ENCODE measurements around the gene TP53I13. TPM values are rescaled to one million over a fixed set of nuclear protein-coding genes. Genes with fewer than 3 reads are reported as not detected.

TP53I13 gene
- total and polyA plus RNA-seq, 2 of the 13 experiments (the other 11 are each of a cell fraction or from before 2014, with no cell fraction given) = 16.9 to 25.7 TPM

DNA sequence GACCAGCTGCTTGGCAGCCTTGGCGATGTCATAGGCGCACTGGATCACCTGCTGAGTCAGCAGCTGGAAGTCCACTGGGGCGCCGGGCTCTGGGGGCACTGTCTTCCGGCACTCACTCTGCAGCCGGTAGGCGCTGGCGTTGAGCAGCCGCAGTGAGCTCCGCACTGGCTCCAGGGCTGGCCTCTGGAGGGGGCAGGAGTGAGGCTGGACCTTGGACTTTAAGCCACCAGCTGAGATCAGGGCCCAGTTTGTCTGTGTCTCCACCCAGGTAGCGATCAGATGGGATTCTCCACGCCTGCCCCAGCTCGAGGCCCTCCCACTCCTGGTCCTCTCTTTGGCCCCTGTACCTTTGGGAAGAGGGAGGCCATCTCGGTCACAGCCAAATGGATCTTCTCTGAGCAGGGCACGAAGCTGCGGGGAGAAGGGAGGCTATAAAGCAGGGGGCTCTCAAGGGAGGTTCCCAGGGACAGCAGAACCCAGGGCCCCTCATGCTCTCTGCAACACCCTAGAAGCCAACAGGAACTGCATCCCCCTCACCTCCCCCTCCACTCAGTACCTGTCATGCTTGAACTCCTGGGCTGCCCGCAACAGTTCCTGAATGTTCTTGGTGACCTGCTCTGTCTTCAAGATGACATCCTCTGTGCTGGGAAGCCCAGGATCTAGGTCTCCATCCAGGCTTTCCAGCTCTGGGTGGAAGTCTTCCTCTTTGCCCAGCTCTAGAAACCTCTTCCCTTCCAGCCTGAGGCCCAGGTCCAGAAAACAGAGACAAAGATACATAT lies 6.4 kb downstream of the TP53I13 start (continued):
- TF ChIP-seq ZBED4 (CRISPR knock-in tag; IDR thresholded peaks at IDR 0.05; ENCODE audit: borderline replicate concordance) = peak; percentile 88; the same call in 1 of the 2 replicates
- no peak for TF ChIP-seq PCBP2 (optimal IDR thresholded peaks at IDR 0.05; ENCODE audit: low read depth, low read length, poor library complexity, severe bottlenecking)
- no peak for TF ChIP-seq ZNF451 (CRISPR knock-in tag; IDR thresholded peaks at IDR 0.05)
- peak; percentile 98 for TF ChIP-seq HNF4G (IDR thresholded peaks at IDR 0.05; ENCODE audit: borderline replicate concordance, low read depth, low read length)
- TF ChIP-seq HNF4G (CRISPR knock-in tag; IDR thresholded peaks at IDR 0.05; ENCODE audit: borderline replicate concordance, low read depth) = peak; percentile 96; the same call in 1 of the 2 replicates
- no peak for TF ChIP-seq BCL3 (CRISPR knock-in tag; IDR thresholded peaks at IDR 0.05)
- no peak; the same call in 1 of the 2 replicates for TF ChIP-seq ATF7-NPFF (CRISPR knock-in tag; IDR thresholded peaks at IDR 0.05; ENCODE audit: low read depth)
- TF ChIP-seq RELA (CRISPR knock-in tag; IDR thresholded peaks at IDR 0.05) = no peak
- TF ChIP-seq HDAC1 (CRISPR knock-in tag; IDR thresholded peaks at IDR 0.05) = peak; percentile 83
- no peak for TF ChIP-seq ATF7 (IDR thresholded peaks at IDR 0.05)
- TF ChIP-seq ATF7 (CRISPR knock-in tag; IDR thresholded peaks at IDR 0.05) = peak; percentile 82
- no peak for TF ChIP-seq ZNF598 (CRISPR knock-in tag; IDR thresholded peaks at IDR 0.05; ENCODE audit: borderline replicate concordance)
- TF ChIP-seq KLF11 (CRISPR knock-in tag; IDR thresholded peaks at IDR 0.05) = no peak
- no peak for TF ChIP-seq NONO (IDR thresholded peaks at IDR 0.05)
- TF ChIP-seq NONO (CRISPR knock-in tag; conservative IDR thresholded peaks at IDR 0.05) = peak; percentile 74; the same call in 1 of the 2 replicates
- TF ChIP-seq ZNF510 (CRISPR knock-in tag; IDR thresholded peaks at IDR 0.05; ENCODE audit: low read depth) = 0 out of 2 replicates have a peak, but pooled peaks have one; percentile 60
- peak; percentile 99 for TF ChIP-seq MAFF (IDR thresholded peaks at IDR 0.05; ENCODE audit: low read depth, low read length)
- TF ChIP-seq PRDM15 (CRISPR knock-in tag; IDR thresholded peaks at IDR 0.05) = no peak
- TF ChIP-seq THAP11 (CRISPR knock-in tag; IDR thresholded peaks at IDR 0.05) = peak; percentile 77
- TF ChIP-seq RBM39 (IDR thresholded peaks at IDR 0.05; ENCODE audit: low read depth, low read length, poor library complexity, severe bottlenecking) = peak; percentile 27
- no peak for TF ChIP-seq ZFP90 (CRISPR knock-in tag; IDR thresholded peaks at IDR 0.05; ENCODE audit: borderline replicate concordance)

Measured in HepG2 (cell line).